Measurements from ENCODE around the gene EEF1AKMT4.

Gene EEF1AKMT4

DNA sequence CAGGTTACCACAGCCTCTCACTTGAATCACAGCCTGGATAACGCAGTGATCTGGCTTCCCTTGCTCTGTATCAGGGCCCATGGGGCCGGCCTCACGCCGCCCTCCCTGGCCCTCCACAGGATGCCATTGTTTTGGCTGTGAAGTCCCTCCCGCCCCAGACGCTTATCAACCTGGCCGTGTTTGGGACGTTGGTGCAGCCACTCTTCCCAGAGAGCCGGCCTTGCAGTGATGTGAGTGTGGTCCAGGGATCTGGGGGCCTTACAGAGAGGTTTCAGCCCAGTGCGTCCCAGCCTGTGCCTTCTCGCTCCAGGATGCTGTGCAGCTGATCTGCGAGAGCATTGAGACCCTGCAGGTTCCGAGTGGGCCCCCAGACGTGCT, 13.4 kb upstream of the EEF1AKMT4 start:
- no peak for DNase-seq (ENCODE audit: low spot score)

DNA sequence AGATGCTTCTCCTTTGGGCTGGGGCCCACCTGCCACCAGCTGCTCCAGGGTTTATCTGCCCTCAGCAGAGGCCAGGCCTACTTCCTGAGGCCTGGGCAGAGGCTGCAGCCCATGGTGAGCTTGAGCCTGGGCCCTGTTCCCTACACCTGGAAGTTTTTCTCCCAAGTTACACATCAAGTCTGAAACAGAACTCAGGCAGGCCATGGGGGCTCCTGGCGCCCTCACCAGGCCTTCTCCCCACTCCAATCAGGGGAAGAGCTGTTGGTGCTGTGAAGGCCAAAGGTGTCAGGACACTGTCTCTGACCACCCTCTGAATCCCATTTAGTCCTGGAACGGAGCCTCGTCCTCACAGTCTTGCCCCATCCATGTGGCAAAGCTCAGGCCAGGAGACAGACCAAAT, 12.8 kb upstream of the EEF1AKMT4 start:
- no peak for DNase-seq (ENCODE audit: low spot score)

DNA sequence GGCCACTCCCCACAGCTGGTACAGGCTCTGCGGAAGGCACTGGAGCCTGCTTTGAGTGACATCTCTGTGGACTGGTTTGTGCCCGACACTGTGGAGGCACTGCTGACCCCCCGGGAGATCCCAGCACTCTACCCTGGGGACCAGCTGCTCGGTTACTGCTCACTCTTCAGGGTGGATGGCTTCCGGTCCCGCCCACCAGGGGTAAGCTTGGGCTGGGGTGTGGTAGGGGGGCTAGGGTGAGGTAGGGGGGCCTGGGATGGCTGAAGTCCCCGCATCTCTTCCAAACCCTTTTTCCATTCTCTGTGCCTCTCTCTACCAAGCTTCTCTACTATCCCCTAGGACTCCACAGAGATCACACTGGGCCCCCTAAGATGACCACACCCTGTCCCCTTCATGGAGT, 12.3 kb upstream of the EEF1AKMT4 start:
- DNase-seq (ENCODE audit: low spot score), result no peak

DNA sequence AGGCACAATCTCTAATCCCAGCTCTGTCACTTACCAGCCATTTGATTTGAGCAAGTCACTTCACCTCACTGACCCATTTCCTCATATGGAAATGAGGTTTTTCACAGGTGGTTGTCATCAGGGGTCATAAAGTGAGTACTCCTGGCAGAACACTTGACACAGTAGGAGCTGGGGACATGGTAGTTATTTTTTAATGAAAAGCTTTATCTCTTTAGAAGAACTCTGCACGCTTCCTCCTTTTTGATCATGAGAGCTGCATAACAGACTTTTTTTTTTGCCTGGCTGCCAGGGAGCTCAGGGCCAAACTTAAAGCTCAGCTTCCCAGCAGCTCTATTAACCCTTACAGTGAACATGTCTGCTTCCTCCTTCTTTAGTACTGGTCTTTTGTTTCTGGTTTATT, 11.7 kb upstream of the EEF1AKMT4 start:
- no peak for DNase-seq (ENCODE audit: low spot score)

- DNase-seq (ENCODE audit: low spot score), result no peak
Observed at GRCh38 chr3:184238246-184238818, 11.1 kb upstream of the EEF1AKMT4 start.

- no peak for DNase-seq (ENCODE audit: low spot score)
Observed at GRCh38 chr3:184239221-184239620, 10.3 kb upstream of the EEF1AKMT4 start.

- DNase-seq (ENCODE audit: low spot score), result no peak
Observed at GRCh38 chr3:184239708-184240107, 9.8 kb upstream of the EEF1AKMT4 start.

DNA sequence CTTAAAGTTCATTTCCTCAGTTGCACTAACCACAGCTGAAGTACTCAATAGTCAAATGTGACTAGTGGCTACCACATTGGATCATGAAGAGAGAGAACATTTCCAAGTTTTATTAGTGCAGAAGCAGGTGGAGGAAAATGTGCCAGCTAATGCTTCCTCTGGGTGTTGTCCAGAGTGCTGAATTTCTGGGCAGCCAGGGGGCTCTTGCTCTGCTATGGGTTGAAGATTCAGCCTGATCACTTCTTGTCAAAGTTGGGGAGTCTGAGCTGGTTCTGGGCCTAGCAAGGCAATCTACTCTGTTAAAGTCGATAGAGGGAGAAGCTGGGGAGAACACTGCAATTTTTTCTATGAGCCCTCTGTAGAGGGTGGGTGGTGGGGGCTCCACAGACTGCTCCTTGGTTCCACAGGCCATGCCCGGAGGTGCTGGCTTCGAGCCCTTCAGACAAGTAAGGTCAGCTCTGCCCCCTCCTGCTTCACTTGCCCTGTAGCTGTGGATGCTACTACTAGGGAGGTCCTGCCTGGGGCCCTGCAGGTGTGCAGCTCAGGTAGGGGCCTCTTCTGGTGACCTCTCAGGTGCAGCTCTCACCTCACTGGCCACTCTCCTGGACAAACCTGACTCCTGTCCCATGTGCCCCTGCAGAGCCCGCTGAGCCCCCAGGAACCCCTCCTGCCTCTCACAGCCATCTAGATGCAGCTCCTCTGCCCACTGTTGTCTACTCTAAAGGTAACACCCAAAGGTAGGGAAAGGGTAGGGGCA, 8.9 kb upstream of the EEF1AKMT4 start:
- no peak for DNase-seq (ENCODE audit: low spot score)

DNA sequence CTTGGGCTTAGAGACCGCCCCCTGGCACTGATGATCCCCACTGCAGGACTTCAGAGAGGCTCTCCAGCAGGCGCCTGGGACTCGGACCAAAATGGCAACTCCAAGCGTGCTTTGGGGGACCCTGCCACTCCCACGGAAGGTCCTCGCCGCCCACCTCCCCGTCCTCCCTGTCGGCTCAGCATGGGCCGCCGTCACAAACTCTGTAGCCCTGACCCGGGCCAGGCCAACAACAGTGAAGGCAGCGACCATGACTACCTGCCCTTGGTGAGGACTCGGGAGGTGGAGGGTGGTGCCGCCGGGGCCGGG, 8.4 kb upstream of the EEF1AKMT4 start:
- DNase-seq (ENCODE audit: low spot score), result no peak

- peak; percentile 75 for DNase-seq (ENCODE audit: low spot score)
Observed at GRCh38 chr3:184241447-184242296, 7.8 kb upstream of the EEF1AKMT4 start.

DNA sequence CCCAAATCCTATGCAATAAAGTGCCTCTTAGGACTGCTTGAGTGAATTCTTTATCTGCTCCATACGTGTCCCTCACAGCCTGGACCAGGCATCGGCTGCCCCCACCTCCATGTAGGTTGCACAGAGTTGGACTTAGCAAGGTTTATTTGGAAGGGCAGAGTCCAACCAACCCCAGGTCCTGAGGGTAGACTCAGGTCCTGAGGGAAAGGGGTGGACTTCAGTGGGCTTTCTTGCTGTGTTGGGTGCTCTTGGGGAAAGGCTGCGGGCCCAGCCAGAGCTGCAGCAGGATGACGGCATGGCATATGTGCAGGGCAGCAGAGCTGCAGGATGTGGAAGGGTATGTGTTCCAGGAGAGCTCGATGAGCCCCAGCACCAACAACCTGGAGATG, 7.2 kb upstream of the EEF1AKMT4 start:
- DNase-seq (ENCODE audit: low spot score), result no peak

DNA sequence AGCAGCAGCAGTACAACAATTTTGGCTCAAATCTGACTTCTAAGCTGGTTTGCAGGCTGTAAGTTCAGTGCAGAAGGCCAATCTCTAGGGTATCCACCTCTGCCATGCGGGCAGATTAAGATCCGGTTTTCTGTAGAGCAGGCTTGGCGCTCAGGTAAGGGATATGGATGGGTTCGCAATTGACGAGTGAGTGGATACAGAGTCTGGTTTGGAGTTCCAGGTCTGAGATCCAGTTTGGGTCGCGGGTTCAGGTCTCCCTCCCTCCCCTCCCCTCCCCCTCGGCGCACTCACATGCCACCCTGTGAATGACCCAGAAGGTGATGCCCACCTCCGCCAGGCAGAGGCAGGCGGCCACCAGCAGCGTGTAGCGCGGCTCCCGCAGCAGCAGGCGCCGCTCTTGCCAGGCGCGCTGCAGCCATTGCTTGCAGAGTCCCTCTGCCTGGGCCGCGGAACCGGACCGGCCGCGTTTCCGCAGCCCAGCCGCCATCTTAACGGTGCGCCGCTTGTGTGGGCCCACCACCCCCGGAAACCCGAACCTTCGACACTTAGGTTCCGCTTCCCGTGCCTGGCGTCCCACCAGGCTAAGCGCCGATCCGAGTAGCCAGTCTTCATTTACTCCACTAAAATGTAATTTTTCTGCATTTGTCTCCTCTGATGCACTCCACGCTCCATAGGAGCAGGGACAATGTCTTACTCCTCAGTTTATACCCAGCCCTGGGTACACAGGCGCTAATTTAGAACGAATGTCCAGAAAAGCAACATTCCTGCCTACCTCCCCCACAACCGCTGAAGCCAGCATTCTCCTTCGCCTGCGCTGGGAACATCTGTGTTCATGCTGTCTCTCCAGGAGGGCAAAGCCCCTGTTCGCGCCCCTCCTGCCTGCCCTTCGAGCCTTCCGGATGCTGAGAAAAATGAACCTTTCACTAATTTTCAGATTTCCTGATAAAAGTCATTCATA, 739 bp upstream of the EEF1AKMT4 start, which contains the start of gene ALG3:
ALG3 (minus strand) TSS at position 509 of the 958 bp plus-strand sequence; CDS start at position 487, 22 bp downstream.
- peak; percentile 88 for DNase-seq (ENCODE audit: low spot score)

DNA sequence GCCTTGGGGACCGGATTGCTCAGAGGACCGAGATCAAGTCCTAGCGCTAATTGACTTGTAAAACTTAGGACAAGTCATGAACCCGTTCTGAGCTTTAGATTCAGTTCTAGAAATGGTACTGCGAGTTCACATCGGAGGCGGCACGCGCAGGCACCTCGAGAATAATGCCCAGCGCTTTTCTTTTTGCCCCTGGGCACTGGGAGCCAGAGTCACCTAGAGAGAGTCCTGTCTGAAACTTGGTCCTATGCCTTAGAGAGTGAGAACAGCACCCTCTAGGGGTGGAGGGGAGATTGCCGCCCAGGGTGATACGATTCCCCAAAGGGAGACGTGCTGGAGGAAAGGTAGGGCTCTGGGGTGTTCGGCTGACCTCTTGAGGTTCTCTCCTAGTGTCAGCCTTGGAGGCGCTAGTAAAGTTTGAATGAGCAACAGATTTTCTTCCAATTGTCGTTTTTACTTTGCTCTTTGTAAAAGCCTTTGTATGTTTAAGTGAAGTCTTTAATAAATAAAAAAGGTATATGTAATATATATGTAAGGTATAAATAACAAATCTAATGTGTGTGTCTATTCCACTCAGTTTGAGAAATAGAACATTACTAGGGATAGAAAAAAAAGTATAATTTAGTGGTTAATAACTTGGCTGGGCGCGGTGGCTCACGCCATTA, 826 bp downstream of the EEF1AKMT4 start:
- DNase-seq (ENCODE audit: low spot score), result peak; percentile 81

- DNase-seq (ENCODE audit: low spot score), result peak; percentile 84
Observed at GRCh38 chr3:184255291-184256039, 6.0 kb downstream of the EEF1AKMT4 start.

DNA sequence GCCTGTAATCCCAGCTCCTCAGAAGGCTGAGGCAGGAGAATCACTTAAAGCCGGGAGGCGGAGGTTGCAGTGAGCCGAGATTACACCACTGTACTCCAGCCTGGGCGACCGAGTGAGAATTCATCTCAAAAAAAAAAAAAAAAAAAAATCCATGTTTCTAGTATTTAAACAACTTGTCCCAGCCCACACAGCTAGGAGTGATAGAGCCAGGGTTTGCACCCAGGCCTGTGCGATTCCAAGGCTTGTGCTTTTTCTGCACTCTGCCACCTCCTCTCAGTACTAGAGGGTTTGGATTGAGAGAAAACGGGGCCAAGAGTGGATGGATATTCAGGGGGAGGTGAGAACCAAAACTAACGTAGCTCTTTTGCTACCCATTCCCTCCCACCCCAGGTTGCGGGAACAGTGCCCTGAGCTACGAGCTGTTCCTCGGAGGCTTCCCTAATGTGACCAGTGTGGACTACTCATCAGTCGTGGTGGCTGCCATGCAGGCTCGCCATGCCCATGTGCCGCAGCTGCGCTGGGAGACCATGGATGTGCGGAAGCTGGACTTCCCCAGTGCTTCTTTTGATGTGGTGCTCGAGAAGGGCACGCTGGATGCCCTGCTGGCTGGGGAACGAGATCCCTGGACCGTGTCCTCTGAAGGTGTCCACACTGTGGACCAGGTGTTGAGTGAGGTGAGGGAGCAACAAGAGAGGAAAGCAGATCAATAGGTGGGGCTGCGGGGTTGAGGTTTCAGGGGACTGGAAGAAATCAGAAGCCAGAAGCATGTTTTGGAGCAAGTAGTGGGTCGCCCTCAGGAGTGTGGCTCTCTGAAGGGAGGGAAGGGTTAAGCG, 7.8 kb downstream of the EEF1AKMT4 start:
- DNase-seq (ENCODE audit: low spot score), result no peak

DNA sequence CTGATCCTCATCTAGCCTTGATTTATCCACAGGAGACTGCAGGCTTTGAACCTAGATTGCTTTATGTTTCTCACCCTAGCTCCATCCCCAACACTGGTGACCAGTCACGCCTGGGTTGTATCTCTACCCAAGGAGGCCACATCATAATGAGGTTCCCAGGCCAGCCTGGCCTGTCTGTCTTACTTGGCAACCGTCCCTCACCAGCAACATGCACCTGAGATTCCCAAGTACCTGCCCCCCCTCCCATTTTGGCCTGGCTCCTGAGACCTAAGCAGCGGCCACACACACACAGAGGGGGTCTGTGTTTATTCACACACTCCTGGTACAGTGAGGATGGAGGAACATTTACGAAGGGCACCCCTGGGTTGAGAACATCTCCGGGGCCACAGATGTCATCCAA, 9.5 kb downstream of the EEF1AKMT4 start:
- no peak for DNase-seq (ENCODE audit: low spot score)

DNA sequence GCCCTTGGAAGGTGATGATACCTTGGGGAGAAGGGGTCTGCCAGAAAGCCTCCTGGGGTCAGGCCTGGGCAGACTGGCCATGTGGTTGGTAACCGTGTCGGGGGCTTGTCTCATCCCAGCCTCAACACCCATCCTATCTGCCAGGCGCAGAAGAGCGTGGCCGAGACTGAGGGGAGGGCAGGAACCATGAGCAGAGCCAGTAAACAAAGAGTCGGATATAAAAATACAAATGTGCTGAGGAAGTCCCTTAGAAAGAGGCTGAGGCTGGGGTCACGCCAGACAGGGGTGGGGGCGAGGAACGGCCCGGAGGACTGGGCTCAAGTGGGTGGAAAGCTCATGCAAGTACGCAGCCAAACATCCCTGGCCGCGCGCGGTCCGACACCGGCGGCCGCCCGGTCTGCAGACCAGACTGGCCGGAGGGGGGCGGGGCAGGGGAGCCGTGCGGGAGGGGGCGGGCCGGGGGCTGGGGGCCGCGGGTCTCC, 10.0 kb downstream of the EEF1AKMT4 start:
- no peak for DNase-seq (ENCODE audit: low spot score)

GRCh38 chr3:184259878-184260723, 10.6 kb downstream of the EEF1AKMT4 start:
- peak; percentile 62 for DNase-seq (ENCODE audit: low spot score)

All from D341Med (cell line).